ENCODE results near the gene KIDINS220. TPM values are rescaled to one million over a fixed set of nuclear protein-coding genes. Genes with fewer than 3 reads are reported as not detected.

Gene KIDINS220
- total and polyA plus RNA-seq, 2 of the 13 experiments (the other 11 are each of a cell fraction or from before 2014, with no cell fraction given), result 25.2 to 32.3 TPM

DNA sequence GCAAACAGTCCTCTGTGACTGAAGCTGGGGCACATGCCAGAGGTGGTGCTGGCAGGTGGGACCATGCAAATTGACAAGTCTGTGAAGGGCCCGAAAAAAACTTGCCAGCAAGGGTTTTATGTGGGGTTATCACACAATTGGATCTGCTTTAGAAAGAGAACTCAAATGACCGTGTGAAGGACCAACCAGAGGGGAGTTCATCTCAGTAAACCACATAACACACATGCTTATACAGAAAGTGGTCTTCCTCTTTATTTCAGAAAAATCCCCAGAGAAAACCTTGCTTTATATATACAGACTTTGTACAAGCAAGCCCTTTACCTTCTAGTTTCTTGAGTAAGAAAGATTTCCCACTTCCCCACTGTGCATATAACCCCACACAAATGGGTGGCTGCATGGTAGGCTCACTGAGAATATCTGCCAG is 46.7 kb downstream of the KIDINS220 start (continued):
- TF ChIP-seq, protein P1, sequence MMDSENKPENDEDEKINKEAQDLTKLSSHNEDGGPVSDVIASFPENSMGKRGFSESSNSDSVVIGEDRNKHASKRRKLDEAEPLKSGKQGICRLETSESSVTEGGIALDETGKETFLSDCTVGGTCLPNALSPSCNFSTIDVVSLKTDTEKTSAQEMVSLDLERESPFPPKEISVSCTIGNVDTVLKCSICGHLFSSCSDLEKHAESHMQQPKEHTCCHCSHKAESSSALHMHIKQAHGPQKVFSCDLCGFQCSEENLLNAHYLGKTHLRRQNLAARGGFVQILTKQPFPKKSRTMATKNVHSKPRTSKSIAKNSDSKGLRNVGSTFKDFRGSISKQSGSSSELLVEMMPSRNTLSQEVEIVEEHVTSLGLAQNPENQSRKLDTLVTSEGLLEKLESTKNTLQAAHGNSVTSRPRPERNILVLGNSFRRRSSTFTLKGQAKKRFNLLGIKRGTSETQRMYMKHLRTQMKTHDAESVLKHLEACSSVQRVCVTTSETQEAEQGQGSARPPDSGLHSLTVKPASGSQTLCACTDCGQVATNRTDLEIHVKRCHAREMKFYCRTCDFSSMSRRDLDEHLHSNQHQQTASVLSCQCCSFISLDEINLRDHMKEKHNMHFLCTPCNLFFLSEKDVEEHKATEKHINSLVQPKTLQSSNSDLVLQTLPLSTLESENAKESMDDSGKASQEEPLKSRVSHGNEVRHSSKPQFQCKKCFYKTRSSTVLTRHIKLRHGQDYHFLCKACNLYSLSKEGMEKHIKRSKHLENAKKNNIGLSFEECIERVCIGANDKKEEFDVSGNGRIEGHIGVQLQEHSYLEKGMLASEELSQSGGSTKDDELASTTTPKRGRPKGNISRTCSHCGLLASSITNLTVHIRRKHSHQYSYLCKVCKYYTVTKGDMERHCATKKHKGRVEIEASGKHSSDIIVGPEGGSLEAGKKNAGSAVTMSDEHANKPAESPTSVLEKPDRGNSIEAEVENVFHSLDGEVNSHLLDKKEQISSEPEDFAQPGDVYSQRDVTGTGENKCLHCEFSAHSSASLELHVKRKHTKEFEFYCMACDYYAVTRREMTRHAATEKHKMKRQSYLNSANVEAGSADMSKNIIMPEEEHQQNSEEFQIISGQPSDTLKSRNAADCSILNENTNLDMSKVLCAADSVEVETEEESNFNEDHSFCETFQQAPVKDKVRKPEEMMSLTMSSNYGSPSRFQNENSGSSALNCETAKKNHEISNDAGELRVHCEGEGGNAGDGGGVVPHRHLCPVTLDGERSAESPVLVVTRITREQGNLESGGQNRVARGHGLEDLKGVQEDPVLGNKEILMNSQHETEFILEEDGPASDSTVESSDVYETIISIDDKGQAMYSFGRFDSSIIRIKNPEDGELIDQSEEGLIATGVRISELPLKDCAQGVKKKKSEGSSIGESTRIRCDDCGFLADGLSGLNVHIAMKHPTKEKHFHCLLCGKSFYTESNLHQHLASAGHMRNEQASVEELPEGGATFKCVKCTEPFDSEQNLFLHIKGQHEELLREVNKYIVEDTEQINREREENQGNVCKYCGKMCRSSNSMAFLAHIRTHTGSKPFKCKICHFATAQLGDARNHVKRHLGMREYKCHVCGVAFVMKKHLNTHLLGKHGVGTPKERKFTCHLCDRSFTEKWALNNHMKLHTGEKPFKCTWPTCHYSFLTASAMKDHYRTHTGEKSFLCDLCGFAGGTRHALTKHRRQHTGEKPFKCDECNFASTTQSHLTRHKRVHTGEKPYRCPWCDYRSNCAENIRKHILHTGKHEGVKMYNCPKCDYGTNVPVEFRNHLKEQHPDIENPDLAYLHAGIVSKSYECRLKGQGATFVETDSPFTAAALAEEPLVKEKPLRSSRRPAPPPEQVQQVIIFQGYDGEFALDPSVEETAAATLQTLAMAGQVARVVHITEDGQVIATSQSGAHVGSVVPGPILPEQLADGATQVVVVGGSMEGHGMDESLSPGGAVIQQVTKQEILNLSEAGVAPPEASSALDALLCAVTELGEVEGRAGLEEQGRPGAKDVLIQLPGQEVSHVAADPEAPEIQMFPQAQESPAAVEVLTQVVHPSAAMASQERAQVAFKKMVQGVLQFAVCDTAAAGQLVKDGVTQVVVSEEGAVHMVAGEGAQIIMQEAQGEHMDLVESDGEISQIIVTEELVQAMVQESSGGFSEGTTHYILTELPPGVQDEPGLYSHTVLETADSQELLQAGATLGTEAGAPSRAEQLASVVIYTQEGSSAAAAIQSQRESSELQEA (CRISPR knock-in tag; IDR thresholded peaks at IDR 0.05; ENCODE audit: not compliant biosample characterization), result no peak
- TF ChIP-seq, protein P2, sequence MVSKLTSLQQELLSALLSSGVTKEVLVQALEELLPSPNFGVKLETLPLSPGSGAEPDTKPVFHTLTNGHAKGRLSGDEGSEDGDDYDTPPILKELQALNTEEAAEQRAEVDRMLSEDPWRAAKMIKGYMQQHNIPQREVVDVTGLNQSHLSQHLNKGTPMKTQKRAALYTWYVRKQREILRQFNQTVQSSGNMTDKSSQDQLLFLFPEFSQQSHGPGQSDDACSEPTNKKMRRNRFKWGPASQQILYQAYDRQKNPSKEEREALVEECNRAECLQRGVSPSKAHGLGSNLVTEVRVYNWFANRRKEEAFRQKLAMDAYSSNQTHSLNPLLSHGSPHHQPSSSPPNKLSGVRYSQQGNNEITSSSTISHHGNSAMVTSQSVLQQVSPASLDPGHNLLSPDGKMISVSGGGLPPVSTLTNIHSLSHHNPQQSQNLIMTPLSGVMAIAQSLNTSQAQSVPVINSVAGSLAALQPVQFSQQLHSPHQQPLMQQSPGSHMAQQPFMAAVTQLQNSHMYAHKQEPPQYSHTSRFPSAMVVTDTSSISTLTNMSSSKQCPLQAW (CRISPR knock-in tag; IDR thresholded peaks at IDR 0.05), result no peak
- TF ChIP-seq ZNF737 (CRISPR knock-in tag; IDR thresholded peaks at IDR 0.05; ENCODE audit: borderline replicate concordance) (no peak), GABPB1 (CRISPR knock-in tag; IDR thresholded peaks at IDR 0.05) (no peak), ZNF205 (CRISPR knock-in tag; IDR thresholded peaks at IDR 0.05) (no peak), ZBTB7A (CRISPR knock-in tag; IDR thresholded peaks at IDR 0.05) (no peak), CBFB (CRISPR knock-in tag; IDR thresholded peaks at IDR 0.05) (no peak)
- TF ChIP-seq, protein P3, sequence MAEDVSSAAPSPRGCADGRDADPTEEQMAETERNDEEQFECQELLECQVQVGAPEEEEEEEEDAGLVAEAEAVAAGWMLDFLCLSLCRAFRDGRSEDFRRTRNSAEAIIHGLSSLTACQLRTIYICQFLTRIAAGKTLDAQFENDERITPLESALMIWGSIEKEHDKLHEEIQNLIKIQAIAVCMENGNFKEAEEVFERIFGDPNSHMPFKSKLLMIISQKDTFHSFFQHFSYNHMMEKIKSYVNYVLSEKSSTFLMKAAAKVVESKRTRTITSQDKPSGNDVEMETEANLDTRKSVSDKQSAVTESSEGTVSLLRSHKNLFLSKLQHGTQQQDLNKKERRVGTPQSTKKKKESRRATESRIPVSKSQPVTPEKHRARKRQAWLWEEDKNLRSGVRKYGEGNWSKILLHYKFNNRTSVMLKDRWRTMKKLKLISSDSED (CRISPR knock-in tag; IDR thresholded peaks at IDR 0.05), result no peak

All from HepG2 (cell line).